ENCODE results near the gene L2HGDH.

L2HGDH gene

DNA sequence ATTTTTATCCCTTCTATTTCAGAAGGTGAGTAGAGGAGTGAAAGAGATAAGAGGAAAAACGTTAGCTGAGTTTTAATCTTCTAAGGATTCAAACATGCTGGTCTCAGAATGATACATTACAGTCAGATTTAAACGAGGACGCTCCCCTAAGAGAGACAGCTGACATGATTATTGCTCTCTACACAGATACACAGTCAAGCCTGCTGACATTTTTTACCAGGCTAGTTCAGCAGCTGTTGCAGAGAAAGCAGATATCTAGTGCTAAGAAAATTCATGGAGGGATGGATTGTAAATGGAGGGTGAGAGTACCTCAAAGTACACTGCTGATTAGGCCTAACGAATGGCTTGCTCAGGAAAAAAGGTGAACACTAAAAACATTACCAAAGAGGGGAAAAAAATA, 48.7 kb downstream of the L2HGDH start:
- no peaks in the 10 kb centered on the region for H3K4me1 ChIP-seq (ENCODE audit: low read length)
- no peaks in the 10 kb centered on the region for H3K9me2 ChIP-seq (replicated peaks; ENCODE audit: insufficient read depth, low read length)
- no peak overlapping the region for H2AFZ ChIP-seq (ENCODE audit: low read length)
- no peaks in the 10 kb centered on the region for H3K79me2 ChIP-seq (ENCODE audit: low read length)
- H3K36me3 ChIP-seq (replicated peaks; ENCODE audit: insufficient read depth, low read length) = no peaks in the 10 kb centered on the region
- no peak overlapping the region for H3K4me2 ChIP-seq (ENCODE audit: low read depth, low read length)
- H3F3A ChIP-seq (ENCODE audit: insufficient read depth, low read length) = no peaks in the 10 kb centered on the region
- no peak overlapping the region for H3K9ac ChIP-seq (ENCODE audit: low read length)
- no peak for DNase-seq
- H3K4me3 ChIP-seq (ENCODE audit: low read length) = no peak overlapping the region
- no peak overlapping the region for H3K27ac ChIP-seq (ENCODE audit: low read length)
- no peaks in the 10 kb centered on the region for H3K27me3 ChIP-seq (replicated peaks; ENCODE audit: insufficient read depth, low read length)
- H4K20me1 ChIP-seq (ENCODE audit: insufficient read depth, low read length) = no peaks in the 10 kb centered on the region
- H3K9me3 ChIP-seq (replicated peaks; ENCODE audit: insufficient read depth, low read length) = no peaks in the 10 kb centered on the region
- TF ChIP-seq EZH2 (optimal IDR thresholded peaks at IDR 0.05; ENCODE audit: low read depth, low read length) = no peak
- TF ChIP-seq, protein P1, sequence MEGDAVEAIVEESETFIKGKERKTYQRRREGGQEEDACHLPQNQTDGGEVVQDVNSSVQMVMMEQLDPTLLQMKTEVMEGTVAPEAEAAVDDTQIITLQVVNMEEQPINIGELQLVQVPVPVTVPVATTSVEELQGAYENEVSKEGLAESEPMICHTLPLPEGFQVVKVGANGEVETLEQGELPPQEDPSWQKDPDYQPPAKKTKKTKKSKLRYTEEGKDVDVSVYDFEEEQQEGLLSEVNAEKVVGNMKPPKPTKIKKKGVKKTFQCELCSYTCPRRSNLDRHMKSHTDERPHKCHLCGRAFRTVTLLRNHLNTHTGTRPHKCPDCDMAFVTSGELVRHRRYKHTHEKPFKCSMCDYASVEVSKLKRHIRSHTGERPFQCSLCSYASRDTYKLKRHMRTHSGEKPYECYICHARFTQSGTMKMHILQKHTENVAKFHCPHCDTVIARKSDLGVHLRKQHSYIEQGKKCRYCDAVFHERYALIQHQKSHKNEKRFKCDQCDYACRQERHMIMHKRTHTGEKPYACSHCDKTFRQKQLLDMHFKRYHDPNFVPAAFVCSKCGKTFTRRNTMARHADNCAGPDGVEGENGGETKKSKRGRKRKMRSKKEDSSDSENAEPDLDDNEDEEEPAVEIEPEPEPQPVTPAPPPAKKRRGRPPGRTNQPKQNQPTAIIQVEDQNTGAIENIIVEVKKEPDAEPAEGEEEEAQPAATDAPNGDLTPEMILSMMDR (IDR thresholded peaks at IDR 0.05; ENCODE audit: low read length) = no peak
- no peak for TF ChIP-seq EZH2phosphoT487 (IDR thresholded peaks at IDR 0.05; ENCODE audit: low read length)

DNA sequence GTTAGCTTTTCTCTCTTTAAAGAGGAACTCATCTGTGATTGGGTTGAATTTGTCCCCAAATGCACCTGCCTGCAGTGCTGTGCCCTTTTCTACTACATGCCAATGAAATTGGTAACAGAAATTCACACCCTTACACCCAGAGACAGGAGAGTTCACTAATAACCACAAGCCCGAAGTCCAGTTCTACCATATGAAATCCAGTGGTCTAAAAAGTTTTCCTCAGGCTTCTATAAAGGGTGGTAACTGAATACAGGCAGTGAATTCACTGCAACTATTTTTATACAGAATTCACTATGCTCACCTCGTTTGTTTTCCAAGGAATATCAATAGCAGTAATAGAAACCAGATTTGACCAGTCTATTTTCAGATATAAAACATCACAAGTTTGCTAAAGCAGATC, 49.2 kb downstream of the L2HGDH start:
- no peak overlapping the region for H2AFZ ChIP-seq (ENCODE audit: low read length)
- H3K79me2 ChIP-seq (ENCODE audit: low read length) = no peaks in the 10 kb centered on the region
- no peak for DNase-seq
- no peaks in the 10 kb centered on the region for H3K9me2 ChIP-seq (replicated peaks; ENCODE audit: insufficient read depth, low read length)
- H3K27me3 ChIP-seq (replicated peaks; ENCODE audit: insufficient read depth, low read length) = no peaks in the 10 kb centered on the region
- no peaks in the 10 kb centered on the region for H3K4me1 ChIP-seq (ENCODE audit: low read length)
- no peak overlapping the region for H3K4me2 ChIP-seq (ENCODE audit: low read depth, low read length)
- TF ChIP-seq, protein P1 (IDR thresholded peaks at IDR 0.05; ENCODE audit: low read length) = no peak
- TF ChIP-seq EZH2phosphoT487 (IDR thresholded peaks at IDR 0.05; ENCODE audit: low read length) (no peak), EZH2 (optimal IDR thresholded peaks at IDR 0.05; ENCODE audit: low read depth, low read length) (no peak)
- H3K4me3 ChIP-seq (ENCODE audit: low read length) = no peak overlapping the region
- H4K20me1 ChIP-seq (ENCODE audit: insufficient read depth, low read length) = no peaks in the 10 kb centered on the region
- H3K9ac ChIP-seq (ENCODE audit: low read length) = no peak overlapping the region
- H3K36me3 ChIP-seq (replicated peaks; ENCODE audit: insufficient read depth, low read length) = no peaks in the 10 kb centered on the region
- H3K9me3 ChIP-seq (replicated peaks; ENCODE audit: insufficient read depth, low read length) = no peaks in the 10 kb centered on the region
- H3K27ac ChIP-seq (ENCODE audit: low read length) = no peak overlapping the region
- no peaks in the 10 kb centered on the region for H3F3A ChIP-seq (ENCODE audit: insufficient read depth, low read length)

DNA sequence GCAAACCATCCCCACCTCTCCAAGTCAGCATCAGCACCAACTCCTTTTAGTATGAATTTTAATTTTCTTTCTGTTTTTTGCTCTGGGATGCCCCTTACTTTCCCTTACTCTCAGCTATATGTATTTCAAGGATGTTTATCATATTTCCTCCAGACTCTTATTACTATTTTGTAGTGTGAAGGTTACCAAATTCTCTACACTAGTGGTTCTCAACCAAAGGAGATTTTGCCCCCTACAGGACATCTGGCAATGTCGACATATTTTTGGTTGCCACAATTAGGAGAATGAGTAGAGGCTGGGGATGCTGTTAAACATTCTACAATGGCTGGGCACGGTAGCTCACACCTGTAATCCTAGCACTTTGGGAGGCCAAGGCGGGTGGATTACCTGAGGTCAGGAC, 51.5 kb downstream of the L2HGDH start:
- Histone ChIP-seq H3F3A (ENCODE audit: insufficient read depth, low read length) (no peaks in the 10 kb centered on the region), H3K9me3 (replicated peaks; ENCODE audit: insufficient read depth, low read length) (no peaks in the 10 kb centered on the region), H3K4me2 (ENCODE audit: low read depth, low read length) (no peak overlapping the region), H3K27me3 (replicated peaks; ENCODE audit: insufficient read depth, low read length) (no peaks in the 10 kb centered on the region), H4K20me1 (ENCODE audit: insufficient read depth, low read length) (no peaks in the 10 kb centered on the region), H3K9me2 (replicated peaks; ENCODE audit: insufficient read depth, low read length) (no peaks in the 10 kb centered on the region), H3K36me3 (replicated peaks; ENCODE audit: insufficient read depth, low read length) (no peaks in the 10 kb centered on the region), H3K4me3 (ENCODE audit: low read length) (no peak overlapping the region), H3K79me2 (ENCODE audit: low read length) (no peaks in the 10 kb centered on the region), H3K4me1 (ENCODE audit: low read length) (no peaks in the 10 kb centered on the region), H2AFZ (ENCODE audit: low read length) (no peak overlapping the region), H3K9ac (ENCODE audit: low read length) (no peak overlapping the region), H3K27ac (ENCODE audit: low read length) (no peak overlapping the region)
- no peak for TF ChIP-seq EZH2 (optimal IDR thresholded peaks at IDR 0.05; ENCODE audit: low read depth, low read length)
- TF ChIP-seq EZH2phosphoT487 (IDR thresholded peaks at IDR 0.05; ENCODE audit: low read length) = no peak
- TF ChIP-seq, protein P1 (IDR thresholded peaks at IDR 0.05; ENCODE audit: low read length) = peak; percentile 24
- DNase-seq = peak; percentile 24

Measured in MM.1S (cell line).